GM12875 (cell line): ENCODE data around the gene ARHGAP19.

Source experiments
- H3K4me3 ChIP-seq: one replicate; pipeline ENCODE4 v1.5.1; 2011; ENCODE audit warnings: low read depth, low read length, control low read depth
- TF ChIP-seq, protein P1 (sequence below): IDR thresholded peaks from 2 replicates; pipeline ENCODE4 v1.5.1; 2011; ENCODE audit warnings: low read depth, mild to moderate bottlenecking, control low read depth, inconsistent platforms, low read length, moderate library complexity, borderline replicate concordance; ENCODE audit not compliant: insufficient read depth

ARHGAP19 gene

DNA sequence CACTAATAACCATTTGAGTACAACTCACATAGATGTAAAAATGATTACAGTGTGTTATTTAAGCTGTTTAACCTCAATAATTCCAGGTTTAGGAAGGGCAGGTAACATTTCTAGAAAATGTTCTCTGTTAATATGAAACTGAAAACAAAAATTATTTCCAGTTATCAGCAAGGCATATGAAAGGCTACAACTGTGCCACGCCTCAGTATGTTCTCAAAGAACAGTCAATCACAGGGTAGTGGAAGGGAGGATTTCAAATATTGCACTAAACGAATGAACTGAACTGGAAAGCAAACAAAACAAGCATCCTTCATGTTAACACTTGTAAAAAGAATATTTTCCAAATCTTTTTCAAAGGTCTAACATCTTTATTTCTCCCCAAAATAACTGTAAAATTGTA lies 31.3 kb downstream of the ARHGAP19 start:
- TF ChIP-seq, protein P1, sequence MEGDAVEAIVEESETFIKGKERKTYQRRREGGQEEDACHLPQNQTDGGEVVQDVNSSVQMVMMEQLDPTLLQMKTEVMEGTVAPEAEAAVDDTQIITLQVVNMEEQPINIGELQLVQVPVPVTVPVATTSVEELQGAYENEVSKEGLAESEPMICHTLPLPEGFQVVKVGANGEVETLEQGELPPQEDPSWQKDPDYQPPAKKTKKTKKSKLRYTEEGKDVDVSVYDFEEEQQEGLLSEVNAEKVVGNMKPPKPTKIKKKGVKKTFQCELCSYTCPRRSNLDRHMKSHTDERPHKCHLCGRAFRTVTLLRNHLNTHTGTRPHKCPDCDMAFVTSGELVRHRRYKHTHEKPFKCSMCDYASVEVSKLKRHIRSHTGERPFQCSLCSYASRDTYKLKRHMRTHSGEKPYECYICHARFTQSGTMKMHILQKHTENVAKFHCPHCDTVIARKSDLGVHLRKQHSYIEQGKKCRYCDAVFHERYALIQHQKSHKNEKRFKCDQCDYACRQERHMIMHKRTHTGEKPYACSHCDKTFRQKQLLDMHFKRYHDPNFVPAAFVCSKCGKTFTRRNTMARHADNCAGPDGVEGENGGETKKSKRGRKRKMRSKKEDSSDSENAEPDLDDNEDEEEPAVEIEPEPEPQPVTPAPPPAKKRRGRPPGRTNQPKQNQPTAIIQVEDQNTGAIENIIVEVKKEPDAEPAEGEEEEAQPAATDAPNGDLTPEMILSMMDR, result no peak
- no peak overlapping the region for H3K4me3 ChIP-seq

DNA sequence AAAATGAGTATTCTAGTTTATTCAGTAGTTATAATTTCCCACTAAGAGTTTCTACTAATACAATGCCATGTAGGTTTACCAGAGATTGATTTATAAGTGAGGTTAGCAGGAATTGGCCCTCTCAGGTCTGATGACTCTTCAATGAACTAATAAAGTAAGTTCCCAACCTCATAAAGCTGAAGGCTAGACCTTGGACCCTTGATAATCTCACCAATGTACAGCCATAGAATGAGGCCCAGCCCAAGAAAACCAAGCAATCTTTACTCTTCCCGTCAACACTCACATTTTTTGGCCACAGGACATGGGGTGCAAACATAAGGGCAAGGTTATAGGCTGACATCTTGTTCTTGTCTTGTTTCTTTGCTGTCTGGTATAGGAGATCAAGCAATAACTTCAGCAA lies 33.3 kb downstream of the ARHGAP19 start:
- H3K4me3 ChIP-seq, result no peak overlapping the region
- TF ChIP-seq, protein P1, result no peak

DNA sequence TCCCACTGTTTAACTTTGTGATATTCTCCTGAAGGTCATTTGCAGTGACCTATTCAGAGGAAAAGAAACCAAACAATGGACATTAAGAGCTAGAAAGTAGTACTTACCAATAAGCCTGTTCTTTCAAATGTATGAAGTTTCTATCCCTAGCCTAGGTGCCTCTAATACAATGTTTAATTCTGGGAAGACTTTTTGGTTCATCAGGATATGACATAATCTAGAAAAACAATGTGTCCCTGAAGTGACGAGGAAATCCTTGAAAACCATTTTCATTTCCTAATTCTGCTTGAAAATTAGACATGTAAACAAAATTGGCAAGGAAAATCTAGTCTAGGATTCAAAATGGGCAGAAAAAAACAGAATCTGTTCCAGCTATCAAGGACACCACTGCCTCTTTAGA lies 36.1 kb downstream of the ARHGAP19 start:
- no peak overlapping the region for H3K4me3 ChIP-seq
- TF ChIP-seq, protein P1, result no peak

- TF ChIP-seq, protein P1, result no peak
- no peak overlapping the region for H3K4me3 ChIP-seq
Measured at GRCh38 chr10:97255512-97256293, 36.7 kb downstream of the ARHGAP19 start.

DNA sequence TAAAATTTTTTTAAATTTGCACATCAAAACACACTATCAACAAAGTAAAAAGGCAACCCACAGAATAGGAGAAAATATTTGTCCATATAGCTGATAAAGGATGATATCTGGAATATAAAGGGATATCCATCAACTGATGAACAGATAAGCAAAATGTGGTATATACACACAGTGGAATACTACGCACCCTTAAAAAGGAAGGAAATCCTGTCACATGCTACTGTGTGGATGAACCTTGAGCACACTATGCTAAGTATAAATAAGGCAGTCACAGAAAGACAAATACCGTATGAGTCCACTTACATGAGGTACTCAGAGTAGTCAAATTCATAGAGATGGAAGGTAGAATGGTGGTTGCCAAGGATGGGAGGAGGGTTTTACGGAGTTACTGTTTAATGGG lies 37.7 kb downstream of the ARHGAP19 start:
- TF ChIP-seq, protein P1, result no peak
- H3K4me3 ChIP-seq, result no peak overlapping the region

DNA sequence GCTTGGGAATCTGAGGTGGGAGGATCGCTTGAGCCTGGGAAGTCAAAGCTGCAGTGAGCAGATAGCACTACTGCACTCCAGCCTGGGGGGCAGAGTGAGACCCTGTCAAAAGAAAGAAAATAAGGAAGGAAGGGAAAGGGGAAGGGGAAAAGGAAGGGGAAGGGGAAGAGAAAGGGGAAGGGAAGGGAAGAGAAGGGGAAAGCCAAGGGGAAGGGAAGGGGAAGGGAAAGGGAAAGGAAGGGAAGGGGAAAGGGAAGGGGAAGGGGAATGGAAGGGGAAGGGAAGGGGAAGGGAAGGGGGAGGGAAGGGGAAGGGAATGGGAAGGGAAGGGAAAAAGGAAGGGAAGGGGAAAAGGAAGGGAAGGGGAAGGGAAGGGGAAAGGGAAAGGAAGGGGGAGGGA lies 41.5 kb downstream of the ARHGAP19 start:
- no peak overlapping the region for H3K4me3 ChIP-seq
- TF ChIP-seq, protein P1, result no peak

DNA sequence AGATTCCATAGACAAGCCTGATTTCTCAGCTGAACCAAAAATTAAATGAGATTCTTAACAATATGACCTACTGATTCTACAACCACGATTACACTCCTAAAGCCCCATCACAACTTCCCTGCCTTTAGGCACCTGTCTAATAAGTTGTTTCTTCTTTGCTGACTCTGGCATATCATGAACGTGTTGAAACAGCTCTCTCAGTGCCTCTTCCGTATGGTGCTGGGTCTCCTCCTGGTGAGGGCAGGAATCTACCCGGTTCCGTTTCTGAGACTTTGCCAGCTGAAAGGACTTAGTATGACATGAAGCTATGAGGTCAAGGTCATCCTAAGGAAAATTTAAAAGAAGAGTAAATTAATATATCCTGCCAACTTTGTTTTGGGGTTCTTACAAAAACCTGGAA lies 48.6 kb downstream of the ARHGAP19 start:
- no peak overlapping the region for H3K4me3 ChIP-seq
- TF ChIP-seq, protein P1, result no peak
